GM23248 (cell line): ENCODE data around the gene ANKRD42.

Source experiments
- EZH2 ChIP-seq: fragments of 200-600 bp; sonication (generic); IDR thresholded peaks from 2 replicates; pipeline ENCODE4 v1.6.1; 2018; ENCODE audit warnings: antibody characterized with exemption, mild to moderate bottlenecking; ENCODE audit not compliant: insufficient read depth, poor library complexity, severe bottlenecking
- EZH2phosphoT487 ChIP-seq: fragments of 200-600 bp; sonication (generic); IDR thresholded peaks from 2 replicates; pipeline ENCODE4 v1.6.1; 2018; ENCODE audit warnings: antibody characterized with exemption, moderate library complexity, mild to moderate bottlenecking, low read depth; ENCODE audit not compliant: insufficient read depth

DNA sequence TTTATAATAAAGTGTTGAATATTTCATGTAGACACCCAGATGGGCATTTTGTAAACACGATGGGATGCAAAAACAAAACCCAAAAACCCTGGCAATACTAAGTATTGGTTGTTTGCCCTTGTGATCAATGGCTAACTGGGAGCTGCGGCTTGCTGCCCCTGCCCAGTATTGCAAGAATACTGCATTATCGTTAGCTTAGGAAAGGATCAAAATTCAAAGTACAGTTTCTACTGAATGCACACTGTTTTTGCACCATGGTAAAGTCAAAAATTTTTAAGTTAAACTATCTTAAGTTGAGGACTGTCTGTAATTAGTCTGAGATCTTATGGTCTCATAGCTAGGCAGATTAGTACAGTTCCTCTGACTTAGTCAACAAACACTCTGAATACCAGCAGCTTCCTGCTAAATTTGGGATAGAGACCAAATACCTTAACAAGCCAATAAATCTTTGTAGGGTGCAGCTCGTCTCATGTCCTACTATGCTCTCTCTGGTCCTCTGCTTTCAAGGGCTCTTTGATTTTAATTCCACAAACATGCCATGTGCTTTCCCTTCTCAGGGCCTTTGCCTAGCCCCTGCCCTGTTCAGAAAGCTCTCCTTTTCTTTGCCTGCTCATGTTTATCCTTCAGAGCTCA is 88.7 kb downstream of the ANKRD42 start:
- TF ChIP-seq EZH2phosphoT487, result no peak
- TF ChIP-seq EZH2, result no peak
